GM21737 (cell line): ENCODE results near the gene SHISA9.

Source experiments
- ATAC-seq: cut with Tn5 transposase; IDR thresholded peaks from one replicate; pipeline ENCODE4 v1.9.1; 2021; ENCODE audit warnings: mild to moderate bottlenecking, moderate library complexity; ENCODE audit not compliant: unreplicated experiment

Gene SHISA9

DNA sequence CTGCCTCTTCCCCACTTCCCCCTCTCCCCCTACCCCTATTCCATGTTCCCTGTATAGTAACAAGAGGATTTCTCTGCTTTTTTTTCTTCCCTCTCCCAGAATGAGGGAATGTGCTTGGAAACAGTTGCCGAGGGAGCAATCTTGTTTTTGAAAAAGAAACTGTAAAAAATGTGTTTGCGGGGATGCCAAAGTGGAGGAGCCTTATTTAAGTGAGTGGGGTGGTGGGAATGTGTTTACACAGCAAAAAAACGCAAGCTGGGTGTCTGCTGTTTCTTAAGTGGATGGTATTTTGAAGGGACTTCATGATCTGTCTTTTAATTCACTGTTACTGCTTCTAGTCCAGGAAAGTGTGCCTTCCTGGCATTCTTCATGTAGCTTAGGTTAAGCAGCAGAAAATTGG is 254.4 kb downstream of the SHISA9 start:
- ATAC-seq = no peak

DNA sequence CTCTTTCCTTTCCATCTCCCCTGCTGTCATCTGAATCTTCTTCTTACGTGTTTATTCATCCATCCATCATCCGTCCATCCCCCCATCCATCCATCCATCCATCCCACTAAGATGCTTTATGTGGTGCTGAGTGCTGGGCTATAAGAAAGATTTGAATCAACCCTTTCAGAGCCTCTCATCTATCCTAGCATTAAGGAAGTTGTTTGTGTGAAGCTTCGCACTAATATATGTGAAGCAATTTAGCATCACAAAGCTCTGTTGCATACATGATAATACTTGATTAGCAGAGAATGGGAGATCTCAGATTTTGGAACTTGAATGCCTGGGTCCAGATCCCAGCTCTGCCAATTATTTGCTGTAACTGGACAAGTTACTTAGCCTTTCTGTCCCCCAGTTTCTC is 255.7 kb downstream of the SHISA9 start:
- ATAC-seq = no peak

DNA sequence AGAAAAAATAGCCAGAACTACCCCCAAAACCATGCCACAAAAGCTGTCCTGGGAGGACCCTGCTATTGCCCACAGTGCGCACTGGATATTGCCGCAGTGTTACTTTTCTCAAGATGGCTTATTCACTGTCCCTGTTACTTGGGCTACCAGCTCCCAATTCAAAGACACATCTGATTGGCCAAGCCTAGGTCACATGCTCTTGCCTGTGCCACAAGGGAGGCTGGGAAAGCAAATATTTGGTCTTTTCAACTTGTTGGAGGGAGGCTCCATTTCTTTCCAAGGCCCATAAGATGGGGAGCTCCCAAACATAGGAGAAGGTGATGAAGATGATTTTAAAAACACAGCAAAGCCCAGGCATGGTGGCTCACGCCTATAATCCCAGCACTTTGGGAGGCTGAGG is 257.0 kb downstream of the SHISA9 start:
- no peak for ATAC-seq

DNA sequence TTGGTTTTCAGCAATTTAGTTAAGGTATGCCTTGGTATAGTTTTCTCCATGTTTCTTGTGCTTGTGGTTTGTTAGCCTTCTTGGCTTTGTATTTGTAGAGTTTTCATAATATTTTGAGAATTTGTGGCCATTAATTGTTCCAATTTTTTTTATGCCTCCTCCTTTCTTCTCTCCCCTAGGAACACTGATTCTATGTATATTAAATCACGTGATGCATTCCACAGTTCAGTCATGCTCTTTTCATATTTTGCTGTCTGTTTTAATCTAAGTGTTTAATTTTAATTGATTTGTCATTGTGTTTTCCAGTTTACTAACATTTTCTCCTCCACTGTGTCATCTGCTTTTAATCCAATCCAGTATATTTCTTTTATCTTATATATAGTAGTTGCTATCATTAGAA is 263.6 kb downstream of the SHISA9 start:
- ATAC-seq = no peak

DNA sequence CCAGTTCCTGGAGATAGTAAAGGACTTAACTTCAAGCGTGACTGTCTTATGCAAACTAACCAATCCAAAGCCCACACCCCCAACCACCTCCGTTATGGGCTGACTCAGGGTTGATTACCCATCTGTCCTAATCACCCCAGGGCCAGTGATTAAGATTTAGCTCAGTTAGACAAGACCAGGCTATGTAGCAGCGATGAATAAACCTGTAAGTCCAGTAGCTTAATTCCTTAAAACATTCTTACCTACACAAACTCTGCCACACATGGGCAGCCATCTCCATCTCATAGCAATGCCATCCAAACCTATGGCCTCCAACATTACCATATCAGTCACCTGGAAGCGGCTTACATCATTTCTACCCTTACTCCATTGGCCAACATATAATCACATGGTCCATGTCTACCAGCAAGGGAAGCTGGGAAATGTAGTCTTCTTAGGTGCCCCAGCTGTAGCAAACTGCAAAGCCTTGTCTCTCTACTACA is 266.7 kb downstream of the SHISA9 start:
- no peak for ATAC-seq

DNA sequence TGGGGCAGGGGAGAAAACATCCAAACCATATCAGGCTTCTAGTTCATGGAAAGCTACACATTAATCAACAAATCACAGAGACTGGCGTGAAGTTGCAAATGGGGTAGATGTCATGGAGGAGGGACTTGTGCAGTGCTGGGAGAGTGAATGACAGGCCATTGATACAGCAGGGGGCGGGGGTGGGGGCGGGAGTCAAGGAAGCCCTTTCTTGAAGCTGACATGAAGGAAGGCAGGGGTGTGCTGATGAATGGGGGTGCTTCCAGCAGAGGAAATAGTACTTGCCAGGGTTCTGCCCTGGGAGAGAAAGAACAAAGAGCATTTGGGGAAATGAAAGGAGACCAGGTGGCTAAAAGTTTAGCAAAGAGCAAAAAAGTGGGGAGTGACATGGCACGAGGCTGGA is 269.9 kb downstream of the SHISA9 start:
- no peak for ATAC-seq

DNA sequence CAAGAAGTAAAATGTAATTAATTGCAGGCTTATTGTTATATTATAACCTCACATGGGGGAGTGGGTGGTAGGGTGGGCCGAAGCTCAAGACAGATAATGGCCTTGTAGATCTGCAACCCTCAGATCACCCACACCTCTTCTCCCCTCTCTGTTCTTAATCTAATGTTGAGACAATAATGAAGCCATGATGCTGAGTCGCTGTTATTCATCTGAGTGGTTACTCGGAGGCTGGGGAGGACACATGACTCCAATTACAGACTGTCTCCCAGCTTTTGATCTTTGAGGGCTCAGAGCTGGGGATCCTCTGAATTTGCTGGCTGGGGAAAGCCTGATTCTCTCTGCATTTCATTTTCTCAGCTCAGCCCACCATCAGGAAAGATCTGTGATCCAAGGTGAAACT is 275.3 kb downstream of the SHISA9 start:
- ATAC-seq = no peak

DNA sequence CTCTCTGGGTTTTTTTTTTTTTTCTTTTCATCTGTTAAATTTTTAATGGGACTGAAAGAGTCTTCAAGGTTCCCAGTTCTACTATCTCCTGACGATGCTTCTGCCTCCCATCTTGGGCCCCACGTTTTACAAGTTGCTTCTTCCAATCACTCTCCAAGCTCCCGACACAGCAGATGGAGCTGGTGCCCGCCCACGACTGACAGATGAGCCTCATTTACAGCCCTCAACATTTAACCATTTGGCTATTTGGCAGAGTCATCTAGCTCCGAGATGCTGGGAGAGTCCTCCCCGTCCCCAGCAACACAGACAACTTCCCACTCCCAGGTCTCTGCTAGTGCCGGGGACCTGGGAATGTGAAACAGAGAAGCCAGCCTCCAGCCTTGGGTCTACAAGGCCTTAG is 276.9 kb downstream of the SHISA9 start:
- no peak for ATAC-seq

DNA sequence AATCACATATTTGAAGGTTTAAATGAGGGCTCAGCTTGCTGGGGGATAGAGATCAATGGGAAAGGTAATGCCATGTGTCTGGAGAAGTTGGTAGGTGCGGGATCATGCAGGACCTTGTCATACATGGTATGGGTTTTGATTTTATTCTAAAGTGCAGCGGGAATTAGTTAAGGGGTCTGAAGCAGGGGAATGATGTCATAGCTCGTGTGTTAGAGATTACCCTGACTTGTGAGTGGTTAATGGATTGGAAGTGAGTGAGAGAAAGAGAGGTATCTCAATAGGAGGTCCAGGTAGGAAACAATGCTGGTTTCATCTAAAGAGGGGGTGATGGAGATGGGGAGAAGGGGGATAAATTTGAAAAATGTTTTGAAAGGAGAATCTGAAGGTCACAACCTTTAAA is 280.0 kb downstream of the SHISA9 start:
- ATAC-seq = no peak

DNA sequence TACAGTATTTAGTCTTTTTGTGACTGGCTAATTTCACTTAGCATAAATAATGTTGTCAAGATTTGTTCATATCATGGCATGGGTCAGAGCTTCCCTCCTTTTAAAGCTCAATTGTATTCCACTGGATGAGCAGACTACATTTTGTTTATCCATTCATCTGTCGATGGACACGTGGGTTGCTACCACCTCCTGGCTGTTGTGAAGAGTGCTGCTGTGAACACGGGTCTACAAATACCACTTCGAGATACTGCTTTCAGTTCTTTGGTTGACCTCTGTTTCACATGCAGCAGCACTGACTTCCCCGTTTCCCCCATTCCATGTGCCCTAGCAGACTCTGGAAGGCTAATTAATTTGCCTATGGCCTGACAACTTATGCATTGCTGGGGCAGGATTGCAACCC is 285.4 kb downstream of the SHISA9 start:
- ATAC-seq = no peak

DNA sequence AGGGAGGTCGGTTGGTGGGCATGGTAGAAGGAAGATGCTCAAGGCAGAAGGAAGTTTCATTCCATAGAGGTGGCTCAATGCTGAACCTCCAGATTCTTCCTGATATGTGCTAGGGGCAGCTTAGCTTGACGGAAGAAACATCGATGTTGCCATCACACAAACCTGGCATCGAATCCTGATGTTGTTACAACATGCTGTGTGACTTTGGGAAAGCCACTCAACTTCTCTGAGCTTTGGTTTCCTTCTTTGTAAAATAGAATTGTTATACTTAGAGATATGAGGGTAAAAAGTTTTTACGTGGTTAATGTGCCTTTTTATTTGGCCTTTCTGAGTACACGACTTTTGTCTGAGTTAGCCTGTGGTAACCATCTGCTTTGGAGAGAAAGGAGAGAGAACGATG is 287.9 kb downstream of the SHISA9 start:
- ATAC-seq = no peak

DNA sequence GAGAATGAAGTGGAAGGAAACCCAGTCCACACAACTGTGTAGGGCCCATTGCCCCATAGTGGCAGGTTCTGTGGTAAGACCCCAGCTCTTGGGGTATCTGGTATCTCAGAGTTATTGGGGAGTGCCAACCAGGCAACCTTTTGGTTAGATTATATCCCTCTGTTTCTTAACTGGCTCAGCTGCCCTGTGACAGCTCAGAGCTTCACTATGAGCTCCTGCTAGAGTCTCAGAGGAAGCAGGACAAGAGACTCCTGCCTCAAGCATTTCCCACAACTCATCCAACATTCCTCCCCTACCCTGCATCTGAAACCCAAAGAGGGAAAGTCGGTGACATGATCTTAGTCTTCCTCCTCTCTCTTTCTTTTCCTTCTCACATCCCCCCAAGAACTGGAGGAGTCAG is 292.3 kb downstream of the SHISA9 start:
- no peak for ATAC-seq

DNA sequence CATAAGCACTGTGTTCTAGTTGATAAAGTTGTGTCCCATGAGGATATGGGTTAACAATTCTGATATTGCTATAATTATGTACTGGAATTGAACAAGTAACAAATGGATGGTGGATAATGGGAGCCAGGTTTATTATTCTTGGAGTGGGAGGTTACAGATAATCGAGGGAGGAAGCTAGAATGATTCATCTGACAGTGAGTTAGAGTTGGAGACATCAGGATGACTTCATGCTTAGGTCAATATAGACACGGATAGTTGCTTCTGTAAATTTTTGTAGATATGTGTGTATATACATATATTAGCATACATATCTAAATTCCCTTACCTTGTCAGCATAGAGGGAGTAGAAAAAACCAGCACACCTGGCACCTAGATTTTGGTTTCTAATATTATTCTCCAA is 293.4 kb downstream of the SHISA9 start:
- ATAC-seq = no peak

DNA sequence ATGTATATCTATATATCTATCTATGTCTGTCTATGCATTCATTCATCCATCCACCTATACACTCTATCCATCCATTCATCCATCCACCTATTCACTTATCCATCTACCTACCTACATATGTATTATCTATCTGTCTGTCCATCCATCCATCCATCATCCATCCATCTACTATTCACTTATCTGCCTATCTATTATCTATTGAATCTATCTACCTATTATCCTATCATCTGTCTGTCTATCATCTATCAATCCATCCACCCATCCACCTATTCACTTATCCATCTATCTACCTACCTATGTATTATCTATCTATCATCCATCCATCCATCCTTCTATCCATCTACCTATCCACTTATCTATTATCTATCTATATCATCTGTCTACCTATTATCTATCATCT is 302.3 kb downstream of the SHISA9 start:
- no peak for ATAC-seq

DNA sequence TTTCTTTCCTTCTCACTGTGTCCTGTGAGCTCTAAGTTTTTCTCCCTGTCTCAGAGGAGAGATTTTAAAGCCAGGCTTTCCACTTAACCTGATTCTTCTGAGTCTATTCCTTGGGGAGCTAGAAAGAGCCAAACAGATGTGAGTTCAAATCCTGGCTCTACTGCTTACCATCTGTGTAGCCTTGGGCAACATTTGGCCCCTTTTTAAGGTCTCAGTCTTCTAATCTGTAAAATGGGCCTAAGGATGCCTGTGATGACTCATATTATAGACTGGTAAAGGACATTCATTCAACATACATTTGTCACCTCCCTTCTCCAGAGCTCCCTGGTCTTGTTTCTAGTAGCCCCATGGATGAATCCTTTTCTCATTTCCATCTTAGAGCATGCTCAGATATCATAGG is 304.0 kb downstream of the SHISA9 start:
- no peak for ATAC-seq

DNA sequence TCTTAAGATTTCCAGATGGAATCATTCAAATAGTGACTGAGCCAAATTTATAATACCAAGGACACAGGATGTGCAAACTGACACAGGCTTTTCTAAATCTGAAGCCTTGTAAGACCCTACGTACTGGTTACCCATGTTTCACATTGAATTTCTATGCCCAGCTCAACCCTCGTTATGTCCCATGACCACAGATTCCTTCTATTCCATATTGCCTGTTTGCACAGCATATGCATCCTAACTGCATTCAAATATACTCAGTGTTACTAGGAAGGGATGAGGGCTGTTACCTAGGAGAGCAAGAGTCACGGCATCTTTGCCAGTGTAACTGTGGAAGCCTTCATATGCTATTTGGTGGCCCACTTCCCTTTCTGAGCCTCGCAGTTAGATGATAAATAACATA is 305.2 kb downstream of the SHISA9 start:
- no peak for ATAC-seq

DNA sequence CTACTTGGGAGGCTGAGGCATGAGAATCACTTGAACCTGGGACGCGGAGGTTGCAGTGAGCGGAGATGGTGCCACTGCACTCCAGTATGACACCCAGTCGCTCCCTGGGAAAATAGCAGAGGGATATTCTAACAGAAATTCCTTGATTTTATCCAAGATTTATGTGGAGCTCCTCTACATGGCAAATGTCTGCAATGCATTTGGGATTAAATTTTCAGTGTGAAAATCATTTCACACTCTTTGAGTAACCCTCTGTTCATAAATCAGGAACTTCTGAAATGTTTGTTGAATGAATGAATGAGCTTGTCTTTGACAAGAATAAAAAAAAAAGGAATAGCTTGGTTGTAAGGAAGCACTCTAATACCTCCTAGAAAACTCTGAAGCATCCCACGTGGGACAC is 305.8 kb downstream of the SHISA9 start:
- no peak for ATAC-seq

DNA sequence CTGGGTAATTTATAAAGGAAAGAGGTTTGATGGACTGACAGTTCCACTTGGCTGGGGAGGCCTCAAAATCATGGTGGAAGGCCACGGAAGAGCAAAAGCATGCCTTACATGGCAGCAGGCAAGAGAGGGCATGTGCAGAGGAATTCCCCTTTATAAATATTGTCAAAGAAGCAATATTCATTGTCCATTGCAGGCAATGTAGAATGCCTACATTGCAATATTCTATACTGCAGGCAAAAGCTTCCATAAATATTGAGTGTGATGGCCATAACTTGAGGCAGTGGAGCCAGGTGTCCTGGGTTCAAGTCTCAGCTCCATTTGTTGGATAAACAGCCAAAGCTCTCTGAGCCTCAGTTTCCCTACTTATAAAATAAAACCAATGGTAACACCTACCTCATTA is 322.3 kb downstream of the SHISA9 start:
- no peak for ATAC-seq

DNA sequence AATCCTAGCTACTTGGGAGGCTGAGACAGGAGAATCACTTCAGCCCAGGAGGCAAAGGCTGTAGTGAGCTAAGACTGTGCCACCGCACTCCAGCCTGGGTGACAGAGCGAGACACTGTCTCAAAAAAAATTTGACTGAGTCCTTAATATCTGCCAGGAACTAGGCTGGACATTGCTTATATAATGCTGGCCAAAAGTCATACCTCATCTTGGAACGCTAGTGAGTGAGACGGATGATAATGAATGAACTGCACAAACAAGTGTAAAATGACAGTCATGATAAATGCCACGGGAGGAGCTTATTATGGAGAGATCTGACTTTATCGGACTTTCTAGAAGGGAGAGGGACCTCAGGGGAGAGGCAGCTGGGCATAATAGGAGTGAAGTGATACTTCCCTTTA is 327.6 kb downstream of the SHISA9 start:
- ATAC-seq = no peak

DNA sequence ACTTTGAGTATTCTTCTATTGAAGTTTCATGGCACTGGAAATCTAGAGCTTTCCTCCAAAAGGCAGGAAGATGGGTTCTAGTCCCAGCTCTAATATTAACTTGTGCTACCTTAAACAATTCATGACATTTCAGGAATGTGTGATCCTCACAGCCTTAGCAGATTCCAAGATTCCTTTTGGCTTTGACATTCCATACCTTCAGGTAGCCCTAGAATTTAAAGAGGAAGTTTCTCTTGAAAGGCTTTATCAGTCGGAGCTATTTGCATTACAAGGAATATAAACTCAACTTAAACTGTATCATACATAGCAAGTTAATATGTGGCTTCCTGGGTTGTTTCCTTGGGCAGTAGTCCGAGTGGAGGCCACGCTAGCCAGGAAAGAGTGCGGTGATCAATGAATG is 330.0 kb downstream of the SHISA9 start:
- ATAC-seq = no peak

DNA sequence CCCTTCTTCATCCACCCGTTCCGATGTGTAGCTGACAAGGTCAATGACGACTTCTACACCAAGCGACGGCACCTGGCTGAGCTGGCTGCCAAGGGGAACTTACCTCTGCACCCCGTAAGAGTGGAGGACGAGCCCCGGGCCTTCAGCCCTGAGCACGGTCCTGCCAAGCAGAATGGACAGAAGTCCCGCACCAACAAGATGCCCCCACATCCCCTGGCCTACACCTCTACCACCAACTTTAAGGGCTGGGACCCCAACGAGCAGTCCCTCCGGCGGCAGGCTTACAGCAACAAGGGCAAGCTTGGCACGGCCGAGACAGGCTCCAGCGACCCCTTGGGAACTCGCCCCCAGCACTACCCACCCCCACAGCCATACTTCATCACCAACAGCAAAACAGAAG is 333.6 kb downstream of the SHISA9 start:
- no peak for ATAC-seq

DNA sequence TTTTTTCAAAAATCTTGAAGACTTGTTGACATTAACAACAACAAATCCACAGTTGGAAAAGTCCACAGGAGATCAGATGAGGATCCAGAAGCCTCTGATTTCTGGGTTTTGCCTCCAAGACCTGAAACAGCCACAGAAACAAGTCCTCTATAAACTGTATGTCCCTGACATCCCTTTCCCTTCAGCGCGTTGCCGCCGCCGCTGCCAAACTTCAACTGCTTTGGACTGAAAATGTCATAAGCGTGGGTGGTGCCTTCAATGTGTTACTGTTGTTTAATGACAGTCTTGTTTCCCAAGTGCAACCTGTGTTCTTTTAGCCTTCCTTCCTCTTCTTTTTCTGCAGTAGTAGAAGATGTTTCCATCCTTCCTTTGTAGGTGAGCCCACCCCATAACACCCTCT is 334.9 kb downstream of the SHISA9 start:
- no peak for ATAC-seq

DNA sequence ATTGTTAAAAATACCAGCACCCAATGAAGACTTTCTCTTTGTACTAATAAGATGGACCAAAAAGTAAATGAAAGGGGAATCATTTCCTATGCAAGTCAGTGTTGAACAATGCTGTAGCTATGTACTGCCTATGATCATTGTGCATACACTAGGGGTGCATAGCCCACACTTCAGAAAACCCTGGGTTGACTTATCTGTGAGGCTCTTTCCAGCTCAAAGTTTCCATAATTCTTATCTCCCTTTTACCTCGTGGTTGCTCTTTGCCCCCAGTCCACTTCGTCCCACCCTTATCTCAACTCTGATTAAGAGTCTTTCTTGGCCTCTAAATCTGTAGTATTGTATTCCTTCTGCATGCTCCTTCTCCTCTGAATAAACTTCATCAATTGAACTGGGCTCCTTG is 336.8 kb downstream of the SHISA9 start:
- no peak for ATAC-seq

DNA sequence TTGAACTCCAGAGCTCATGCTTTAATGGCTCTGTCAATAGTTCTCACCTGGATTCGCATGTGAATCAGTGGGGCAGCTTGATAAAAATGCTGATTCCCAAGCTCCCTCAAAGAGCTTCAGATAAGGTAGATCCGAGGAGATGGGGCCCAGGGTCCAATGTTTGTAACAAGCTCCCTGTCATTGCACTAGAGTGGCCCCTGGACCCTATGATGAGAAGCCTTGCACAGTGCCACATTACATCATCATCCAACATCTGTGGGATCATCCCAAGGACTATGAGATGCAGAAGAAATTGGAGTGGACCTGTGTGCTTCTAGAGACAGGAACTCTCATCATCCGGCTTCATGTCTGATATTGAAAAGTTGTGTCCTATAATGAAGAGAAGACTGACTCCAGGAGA is 340.8 kb downstream of the SHISA9 start:
- no peak for ATAC-seq
